ENCODE results near the gene B4GAT1.

- TF ChIP-seq, protein P1, sequence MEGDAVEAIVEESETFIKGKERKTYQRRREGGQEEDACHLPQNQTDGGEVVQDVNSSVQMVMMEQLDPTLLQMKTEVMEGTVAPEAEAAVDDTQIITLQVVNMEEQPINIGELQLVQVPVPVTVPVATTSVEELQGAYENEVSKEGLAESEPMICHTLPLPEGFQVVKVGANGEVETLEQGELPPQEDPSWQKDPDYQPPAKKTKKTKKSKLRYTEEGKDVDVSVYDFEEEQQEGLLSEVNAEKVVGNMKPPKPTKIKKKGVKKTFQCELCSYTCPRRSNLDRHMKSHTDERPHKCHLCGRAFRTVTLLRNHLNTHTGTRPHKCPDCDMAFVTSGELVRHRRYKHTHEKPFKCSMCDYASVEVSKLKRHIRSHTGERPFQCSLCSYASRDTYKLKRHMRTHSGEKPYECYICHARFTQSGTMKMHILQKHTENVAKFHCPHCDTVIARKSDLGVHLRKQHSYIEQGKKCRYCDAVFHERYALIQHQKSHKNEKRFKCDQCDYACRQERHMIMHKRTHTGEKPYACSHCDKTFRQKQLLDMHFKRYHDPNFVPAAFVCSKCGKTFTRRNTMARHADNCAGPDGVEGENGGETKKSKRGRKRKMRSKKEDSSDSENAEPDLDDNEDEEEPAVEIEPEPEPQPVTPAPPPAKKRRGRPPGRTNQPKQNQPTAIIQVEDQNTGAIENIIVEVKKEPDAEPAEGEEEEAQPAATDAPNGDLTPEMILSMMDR (IDR thresholded peaks at IDR 0.05; ENCODE audit: low read length): no peak
- no peak for TF ChIP-seq EZH2 (optimal IDR thresholded peaks at IDR 0.05; ENCODE audit: low read depth, low read length)
Observed at GRCh38 chr11:66373265-66373664, 25.8 kb upstream of the B4GAT1 start.

All from MM.1S (cell line).